ENCODE measurements around the gene KIAA1328. TPM values are rescaled to one million over a fixed set of nuclear protein-coding genes. Genes with fewer than 3 reads are reported as not detected.

Gene KIAA1328
- total and polyA plus RNA-seq, 9 of the 15 experiments (the other 6 are each of a cell fraction or from before 2014, with no cell fraction given), result 4.0 to 8.6 (median 7.4) TPM

- TF ChIP-seq CTCF (IDR thresholded peaks at IDR 0.05 in 2 of 3, conservative IDR thresholded peaks at IDR 0.05 in 1 of 3; ENCODE audit: insufficient read depth in 2 of 3, low read depth in 1 of 3, low read length in 3 of 3), result 0 out of 6 replicates have a peak, but pooled peaks of 1 of the 3 experiments have one; percentile 10
- no peak for TF ChIP-seq RERE (CRISPR knock-in tag; IDR thresholded peaks at IDR 0.05; ENCODE audit: borderline replicate concordance)
- no peak for TF ChIP-seq ID3 (CRISPR knock-in tag; IDR thresholded peaks at IDR 0.05)
- TF ChIP-seq ID3 (tag; IDR thresholded peaks at IDR 0.05), result no peak
- no peak for TF ChIP-seq ZBTB1 (CRISPR knock-in tag; IDR thresholded peaks at IDR 0.05; ENCODE audit: borderline replicate concordance, low read depth)
- TF ChIP-seq ZNF695 (CRISPR knock-in tag; IDR thresholded peaks at IDR 0.05), result no peak
- DNase-seq (ENCODE audit: extremely low read depth in 1 of 4, low spot score in 3 of 4) (no peak), FAIRE-seq (no peak), ATAC-seq (no peak)
- H3K36me3 ChIP-seq (ENCODE audit: control insufficient read depth, insufficient read depth, low read length), result no peaks in the 10 kb centered on the region
- no peaks in the 10 kb centered on the region; the same call in 1 of the 2 replicates for H3K9me3 ChIP-seq (replicated peaks; ENCODE audit: control insufficient read depth, insufficient read depth, low read depth, low read length)
- no peak overlapping the region for H3K4me2 ChIP-seq (ENCODE audit: insufficient read depth, low read length)
- no peak overlapping the region for H3K9ac ChIP-seq (ENCODE audit: insufficient read depth in 1 of 2, low read depth in 2 of 2, low read length in 2 of 2)
- intact Hi-C loops (cut with micrococcal nuclease) (no loop called here), in situ Hi-C loops (cut with MboI) (no loop called here)
- BruUV-seq (replicated peaks), result no TSS peak
- H4K20me1 ChIP-seq (replicated peaks; ENCODE audit: control insufficient read depth, insufficient read depth, low read length), result no peaks in the 10 kb centered on the region
- H3K4me1 ChIP-seq (replicated peaks in 1 of 2; ENCODE audit: control insufficient read depth in 2 of 2, insufficient read depth in 2 of 2, low read length in 2 of 2), result no peaks in the 10 kb centered on the region
- no peaks in the 10 kb centered on the region for H3K9me1 ChIP-seq (ENCODE audit: control insufficient read depth, insufficient read depth, low read length)
- POLR2A ChIA-PET, result no interaction called here
- CTCF ChIA-PET (ENCODE audit: low intra/inter-chr PET ratio), result no interaction called here
- WGBS (ENCODE audit: insufficient coverage, low coverage, missing lambda C conversion rate), result 9% methylated on average over 7 of the region's 7 CpGs
- no peak overlapping the region for H2AFZ ChIP-seq (ENCODE audit: low read depth, low read length)
- no peak overlapping the region for H3K27ac ChIP-seq (ENCODE audit: extremely low read depth, low read depth, low read length)
- no peaks in the 10 kb centered on the region for H3K27me3 ChIP-seq (ENCODE audit: control insufficient read depth in 2 of 2, insufficient read depth in 2 of 2, low read length in 2 of 2)
- no peak overlapping the region for H3K4me3 ChIP-seq
- H3K79me2 ChIP-seq (ENCODE audit: control insufficient read depth, insufficient read depth, low read length), result no peaks in the 10 kb centered on the region
These were observed 190.4 kb downstream of the KIAA1328 start for GRCh38 chr18:37019157-37019827.

All from K562 (cell line).